Renal cortex interstitium (tissue), 11 donors: Measurements from ENCODE around the gene TMEM174. TPM values are rescaled to one million over a fixed set of nuclear protein-coding genes. Genes with fewer than 3 reads are reported as not detected.
A peak's percentile ranks its signal among the peaks of the same experiment; 100 is the strongest.
"Not testable (repeated sequence)": the region's sequence is repeated elsewhere in the genome, so short reads cannot be mapped to it uniquely, and the experiment has no call there.

Experiments used
- DNase-seq, 11 donors: peaks; one replicate each; pipeline ENCODE4 v3.0.0-alpha.2; 2013; ENCODE audit warnings: low read depth in 9 of 11, low spot score in 4 of 11; ENCODE audit errors: extremely low read depth in 1 of 11
- polyA plus RNA-seq, 3 donors: library from polyadenylated mRNA; unstranded; fragments of 120-200 nt; gene quantifications; one replicate each; pipeline ENCODE4 v1.2.1, GENCODE V29; 2013; ENCODE audit not compliant: insufficient read length in 3 of 3

The TMEM174 gene
- polyA plus RNA-seq, 3 donors = 17.1 to 22.8 (median 17.2) TPM

- no peak for DNase-seq
Measured at GRCh38 chr5:73213566-73213998, 40.6 kb downstream of the TMEM174 start.

GRCh38 chr5:73214306-73214705, 41.3 kb downstream of the TMEM174 start:
- no peak for DNase-seq

GRCh38 chr5:73214996-73215395, 42.0 kb downstream of the TMEM174 start:
- peak in 1 of 11 donors; percentile 26 for DNase-seq

- no peak for DNase-seq
Measured at GRCh38 chr5:73215531-73215890, 42.5 kb downstream of the TMEM174 start.

- DNase-seq = peak in 8 of 11 donors; percentile 59 to 86 (median 82)
Measured at GRCh38 chr5:73215891-73216610, 43.1 kb downstream of the TMEM174 start.

- DNase-seq = no peak
Measured at GRCh38 chr5:73218552-73219171, 45.7 kb downstream of the TMEM174 start.

GRCh38 chr5:73219336-73219735, 46.3 kb downstream of the TMEM174 start:
- not testable (repeated sequence) for DNase-seq

GRCh38 chr5:73221161-73221560, 48.2 kb downstream of the TMEM174 start:
- DNase-seq = no peak

- DNase-seq = no peak
Measured at GRCh38 chr5:73221726-73222125, 48.7 kb downstream of the TMEM174 start.

GRCh38 chr5:73222173-73222572, 49.2 kb downstream of the TMEM174 start:
- no peak for DNase-seq

Other genes with a start within 250 kb of the TMEM174 start
- gene FCHO2, start 217.2 kb upstream of the TMEM174 start, polyA plus RNA-seq = 10 to 100 TPM; 25.3 to 34.8 (median 31.7) TPM
- gene TMEM171, start 52.6 kb upstream of the TMEM174 start, polyA plus RNA-seq = 1 to 10 TPM; 4.4 to 9.1 (median 5.9) TPM